Trophoblast cell (in vitro differentiated cells and primary cell): ENCODE results near the gene RFC1.
"Not testable (repeated sequence)": the region's sequence is repeated elsewhere in the genome, so short reads cannot be mapped to it uniquely, and the experiment has no call there.

Experiments used
- DNase-seq, 2 donors: peaks; one replicate each; pipeline ENCODE4 v3.0.0-alpha.2; 2016
- H2AFZ ChIP-seq: 2 replicates; pipeline ENCODE4 v1.6.1; 2013; ENCODE audit warnings: low read length, moderate library complexity, mild to moderate bottlenecking; ENCODE audit not compliant: insufficient read depth, poor library complexity
- H2AK5ac ChIP-seq: 2 replicates; pipeline ENCODE4 v1.6.1; 2013; ENCODE audit warnings: mild to moderate bottlenecking, low read length
- H2BK120ac ChIP-seq: 2 replicates; pipeline ENCODE4 v1.6.1; 2013; ENCODE audit warnings: low read length, mild to moderate bottlenecking, moderate library complexity; ENCODE audit not compliant: insufficient read depth, poor library complexity
- H2BK12ac ChIP-seq: 2 replicates; pipeline ENCODE4 v1.6.1; 2013; ENCODE audit warnings: mild to moderate bottlenecking, low read length, moderate library complexity
- H2BK5ac ChIP-seq: 2 replicates; pipeline ENCODE4 v1.6.1; 2013; ENCODE audit warnings: low read length, low read depth, moderate library complexity, mild to moderate bottlenecking; ENCODE audit not compliant: poor library complexity
- H3K14ac ChIP-seq: 2 replicates; pipeline ENCODE4 v1.6.1; 2013; ENCODE audit warnings: mild to moderate bottlenecking, low read length
- H3K18ac ChIP-seq: 2 replicates; pipeline ENCODE4 v1.6.1; 2013; ENCODE audit warnings: mild to moderate bottlenecking, low read length
- H3K23ac ChIP-seq: 2 replicates; pipeline ENCODE4 v1.6.1; 2013; ENCODE audit warnings: low read length
- H3K27ac ChIP-seq: 2 replicates; pipeline ENCODE4 v1.5.1; 2013; ENCODE audit warnings: low read depth, mild to moderate bottlenecking, inconsistent platforms, low read length, moderate library complexity
- H3K27me3 ChIP-seq: 2 replicates; pipeline ENCODE4 v1.6.1; 2013; ENCODE audit warnings: inconsistent platforms, mild to moderate bottlenecking, low read length, moderate library complexity; ENCODE audit not compliant: insufficient read depth
- H3K36me3 ChIP-seq, 2 experiments: 1 replicate in 1 of 2; 2 replicates in 1 of 2; pipeline ENCODE4 v1.6.1; 2013; ENCODE audit warnings: low read length in 2 of 2, mild to moderate bottlenecking in 2 of 2, moderate library complexity in 1 of 2; ENCODE audit not compliant: insufficient read depth in 2 of 2, control insufficient read depth in 1 of 2
- H3K4ac ChIP-seq: 2 replicates; pipeline ENCODE4 v1.6.1; 2013; ENCODE audit warnings: low read depth, mild to moderate bottlenecking, low read length, moderate library complexity
- H3K4me1 ChIP-seq, 2 experiments: 1 replicate in 1 of 2; 2 replicates in 1 of 2; pipeline ENCODE4 v1.6.1; 2013; ENCODE audit warnings: low read length in 2 of 2, mild to moderate bottlenecking in 2 of 2, moderate library complexity in 1 of 2; ENCODE audit not compliant: insufficient read depth in 2 of 2, control insufficient read depth in 1 of 2
- H3K4me2 ChIP-seq: 2 replicates; pipeline ENCODE4 v1.6.1; 2013; ENCODE audit warnings: inconsistent platforms, mild to moderate bottlenecking, low read length, moderate library complexity
- H3K4me3 ChIP-seq: 2 replicates; pipeline ENCODE4 v1.5.1; 2013; ENCODE audit warnings: mild to moderate bottlenecking, low read depth, low read length, inconsistent platforms
- H3K79me1 ChIP-seq: one replicate; pipeline ENCODE4 v1.6.1; 2013; ENCODE audit warnings: low read length
- H3K79me2 ChIP-seq: 2 replicates; pipeline ENCODE4 v1.6.1; 2013; ENCODE audit warnings: low read length, mild to moderate bottlenecking; ENCODE audit not compliant: control insufficient read depth, insufficient read depth, poor library complexity
- H3K9ac ChIP-seq: 2 replicates; pipeline ENCODE4 v1.6.1; 2013; ENCODE audit warnings: mild to moderate bottlenecking, low read length
- H3K9me3 ChIP-seq: 2 replicates; pipeline ENCODE4 v1.6.1; 2013; ENCODE audit warnings: low read depth, mild to moderate bottlenecking, control low read depth, inconsistent platforms, low read length; ENCODE audit not compliant: insufficient read depth
- H4K12ac ChIP-seq: 2 replicates; pipeline ENCODE4 v1.6.1; 2013; ENCODE audit warnings: low read depth, mild to moderate bottlenecking, low read length, moderate library complexity
- H4K8ac ChIP-seq: 2 replicates; pipeline ENCODE4 v1.6.1; 2013; ENCODE audit warnings: low read depth, mild to moderate bottlenecking, low read length, moderate library complexity
- H4K91ac ChIP-seq: one replicate; pipeline ENCODE4 v1.6.1; 2013; ENCODE audit warnings: low read depth, mild to moderate bottlenecking, low read length, moderate library complexity
- WGBS: extraction: QIAGEN DNeasy Blood & Tissue Kit; methylation state at CpG from one replicate; pipeline ENCODE4 v1.1.7; 2013; ENCODE audit warnings: missing lambda C conversion rate; ENCODE audit not compliant: insufficient read length, insufficient coverage; ENCODE audit errors: extremely low coverage; 5-methylcytosine and 5-hydroxymethylcytosine counted together

RFC1 gene

GRCh38 chr4:39302901-39303300 lies 63.3 kb downstream of the RFC1 start:
- Histone ChIP-seq H2BK5ac (no peak overlapping the region), H2BK120ac (no peak overlapping the region), H3K14ac (no peak overlapping the region), H2AFZ (no peak overlapping the region), H2BK12ac (no peak overlapping the region), H4K91ac (no peak overlapping the region), H3K27ac (no peak overlapping the region), H3K36me3 (peaks cover 26% of the 10 kb centered on the region in 2 experiments), H3K79me2 (no peaks in the 10 kb centered on the region), H3K4me2 (no peak overlapping the region), H4K12ac (no peak overlapping the region), H2AK5ac (no peak overlapping the region), H3K4me1 (no peaks in the 10 kb centered on the region), H3K27me3 (no peaks in the 10 kb centered on the region), H3K9me3 (no peaks in the 10 kb centered on the region), H3K23ac (no peak overlapping the region), H3K4me3 (no peak overlapping the region), H3K79me1 (no peaks in the 10 kb centered on the region), H3K18ac (no peak overlapping the region), H3K4ac (no peak overlapping the region), H3K9ac (no peak overlapping the region), H4K8ac (no peak overlapping the region)
- no CpG with 5 or more reads among the region's 1 CpG for WGBS
- peak; percentile 51 to 88 for DNase-seq

- Histone ChIP-seq H3K79me1 (no peaks in the 10 kb centered on the region), H2BK5ac (no peak overlapping the region), H3K4ac (no peak overlapping the region), H3K9ac (no peak overlapping the region), H4K12ac (no peak overlapping the region), H3K79me2 (no peaks in the 10 kb centered on the region), H3K14ac (no peak overlapping the region), H2BK120ac (no peak overlapping the region), H3K4me2 (no peak overlapping the region), H4K91ac (no peak overlapping the region), H2AFZ (no peak overlapping the region), H3K18ac (no peak overlapping the region), H3K9me3 (no peaks in the 10 kb centered on the region), H3K27me3 (no peaks in the 10 kb centered on the region), H3K27ac (no peak overlapping the region), H4K8ac (no peak overlapping the region), H2BK12ac (no peak overlapping the region), H3K4me3 (no peak overlapping the region), H3K36me3 (peaks cover 26 to 29% of the 10 kb centered on the region in 2 experiments), H3K23ac (no peak overlapping the region), H2AK5ac (no peak overlapping the region), H3K4me1 (no peaks in the 10 kb centered on the region)
- no CpG with 5 or more reads among the region's 8 CpGs for WGBS
- no peak for DNase-seq
Measured at GRCh38 chr4:39295784-39296183, 70.4 kb downstream of the RFC1 start.

GRCh38 chr4:39292433-39292832 lies 73.7 kb downstream of the RFC1 start:
- H3K14ac ChIP-seq, H4K8ac ChIP-seq, H4K91ac ChIP-seq, H2BK5ac ChIP-seq, H3K79me2 ChIP-seq, H3K18ac ChIP-seq, H3K23ac ChIP-seq, H2BK120ac ChIP-seq, H3K4me1 ChIP-seq, H3K9me3 ChIP-seq, H3K9ac ChIP-seq, H2BK12ac ChIP-seq, H2AK5ac ChIP-seq, H4K12ac ChIP-seq, H3K4me2 ChIP-seq, H3K27me3 ChIP-seq, H3K79me1 ChIP-seq, DNase-seq, H3K4me3 ChIP-seq, H2AFZ ChIP-seq, H3K27ac ChIP-seq, H3K4ac ChIP-seq: not testable (repeated sequence)
- H3K36me3 ChIP-seq: peaks cover 18 to 27% of the 10 kb centered on the region in 2 experiments
- WGBS: no CpG with 5 or more reads among the region's 5 CpGs

DNA sequence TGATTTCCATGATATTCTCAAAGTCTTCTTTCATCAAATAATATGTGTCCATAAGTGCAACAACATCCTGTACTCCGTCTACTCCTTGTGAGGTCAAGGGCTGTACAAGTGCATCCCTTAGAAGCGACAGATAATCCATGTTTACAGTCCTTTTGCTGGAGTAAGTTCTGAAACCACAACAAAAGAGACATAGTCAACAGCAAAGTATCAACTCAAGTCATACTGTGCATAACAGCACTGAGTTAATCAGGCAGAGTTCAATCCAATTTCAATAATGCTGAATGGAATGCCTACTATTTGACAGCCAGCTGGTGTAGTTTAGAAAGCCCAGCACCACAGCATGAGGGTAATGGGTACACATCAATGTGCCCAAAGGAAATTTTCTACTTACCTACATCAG lies 74.5 kb downstream of the RFC1 start:
- H3K18ac ChIP-seq: no peak overlapping the region
- no peak overlapping the region for H3K27ac ChIP-seq
- no peak overlapping the region for H2AFZ ChIP-seq

More for the DNA sequence above, 74.5 kb downstream of the RFC1 start:
- Histone ChIP-seq H2BK5ac (no peak overlapping the region), H4K91ac (no peak overlapping the region), H2BK120ac (no peak overlapping the region), H3K4ac (no peak overlapping the region), H3K9me3 (no peaks in the 10 kb centered on the region), H3K23ac (no peak overlapping the region), H3K9ac (no peak overlapping the region), H3K36me3 (peaks cover 19 to 29% of the 10 kb centered on the region in 2 experiments), H4K8ac (no peak overlapping the region), H3K4me3 (no peak overlapping the region), H3K14ac (no peak overlapping the region), H3K4me2 (no peak overlapping the region), H3K79me2 (no peaks in the 10 kb centered on the region), H2BK12ac (no peak overlapping the region), H4K12ac (no peak overlapping the region), H2AK5ac (no peak overlapping the region), H3K79me1 (no peaks in the 10 kb centered on the region), H3K4me1 (no peaks in the 10 kb centered on the region), H3K27me3 (no peaks in the 10 kb centered on the region)
- DNase-seq: peak in 1 of 2 donors; percentile 3
- no CpG with 5 or more reads among the region's 2 CpGs for WGBS
